Activated CD8-positive, alpha-beta T cell treated with anti-CD3 and anti-CD28 coated beads for 36 hours (primary cell): ENCODE results near the gene ANKFY1. TPM values are rescaled to one million over a fixed set of nuclear protein-coding genes. Genes with fewer than 3 reads are reported as not detected.

Source experiments
- ATAC-seq: fragments of 200-7000 bp; cut with Tn5 transposase; one replicate; pipeline ENCODE4 v1.10.0; 2021; ENCODE audit warnings: mild to moderate bottlenecking, moderate library complexity
- CTCF ChIA-PET: fragments of 350-600 bp; sonication (Branson Sonifier 250); formaldehyde crosslinking; loops from one replicate; lab custom pipeline; 2021; ENCODE audit warnings: antibody characterized with exemption; lab: Charles Lee
- POLR2A ChIA-PET: fragments of 350-600 bp; sonication (Branson Sonifier 250); formaldehyde crosslinking; loops from one replicate; lab custom pipeline; 2021; ENCODE audit warnings: antibody characterized with exemption; lab: Charles Lee
- DNase-seq: peaks from one replicate; pipeline ENCODE4 v3.0.0-alpha.2; 2020
- H3K27ac Mint-ChIP-seq: one replicate; pipeline ENCODE4 v1.8.0; 2021; ENCODE audit warnings: mild to moderate bottlenecking, mixed read lengths
- H3K27me3 Mint-ChIP-seq: one replicate; pipeline ENCODE4 v1.8.0; 2021; ENCODE audit warnings: mixed read lengths
- H3K36me3 Mint-ChIP-seq: one replicate; pipeline ENCODE4 v1.8.0; 2021; ENCODE audit warnings: low read depth, mixed read lengths
- H3K4me1 Mint-ChIP-seq: one replicate; pipeline ENCODE4 v1.8.0; 2021; ENCODE audit warnings: low read depth, mixed read lengths
- H3K4me3 Mint-ChIP-seq: one replicate; pipeline ENCODE4 v1.8.0; 2021; ENCODE audit warnings: mild to moderate bottlenecking, moderate library complexity, mixed read lengths
- H3K9me3 Mint-ChIP-seq: one replicate; pipeline ENCODE4 v1.8.0; 2021; ENCODE audit warnings: mixed read lengths
- CTCF ChIP-seq: fragments of 200-600 bp; IDR thresholded peaks from one replicate; pipeline ENCODE4 v1.8.0; 2022; ENCODE audit warnings: antibody characterized with exemption, mild to moderate bottlenecking
- intact Hi-C: fragments of 100-400 bp; cut with micrococcal nuclease; formaldehyde crosslinking; loops from one replicate; pipeline ENCODE4 v1.10.0; 2022
- total RNA-seq, 2 experiments: library from RNA; stranded (reverse); gene quantifications; one replicate each; pipeline ENCODE4 v1.2.3, GENCODE V29; 2021

Gene ANKFY1
- total RNA-seq, 2 experiments from 2014 or later: 46.3 to 46.8 TPM

GRCh38 chr17:4235372-4236279 is 28.2 kb downstream of the ANKFY1 start:
- TF ChIP-seq CTCF: no peak
- no peak overlapping the region for H3K27ac Mint-ChIP-seq
- peaks cover 17% of the 10 kb centered on the region for H3K4me1 Mint-ChIP-seq
- H3K4me3 Mint-ChIP-seq: no peak overlapping the region
- no peaks in the 10 kb centered on the region for H3K27me3 Mint-ChIP-seq
- ChIA-PET CTCF (interaction anchor here (1.0 kb wide), 1 partner anchor 13 kb away, joined by 3 read pairs; no protein-coding TSS in a partner anchor), POLR2A (no interaction called here)
- peaks cover 25% of the 10 kb centered on the region for H3K36me3 Mint-ChIP-seq
- no peak for DNase-seq
- no peaks in the 10 kb centered on the region for H3K9me3 Mint-ChIP-seq
- ATAC-seq: no peak
- intact Hi-C loops: no loop called here

- Mint-ChIP-seq H3K4me1 (peaks cover 17% of the 10 kb centered on the region), H3K4me3 (no peak overlapping the region), H3K27me3 (no peaks in the 10 kb centered on the region), H3K27ac (no peak overlapping the region), H3K9me3 (no peaks in the 10 kb centered on the region), H3K36me3 (peaks cover 20% of the 10 kb centered on the region)
- ChIA-PET POLR2A (interaction anchor here (0.7 kb wide), 1 partner anchor 309 kb away, joined by 5 read pairs; no protein-coding TSS in a partner anchor), CTCF (interaction anchor here (1.0 to 3.2 kb wide), 3 partner anchors 15 to 186 kb away, joined by 3 to 13 read pairs (median 3); no protein-coding TSS in a partner anchor)
- no peak for ATAC-seq
- no peak for DNase-seq
- intact Hi-C loops: no loop called here
- no peak for TF ChIP-seq CTCF
These were observed 29.4 kb downstream of the ANKFY1 start for GRCh38 chr17:4234401-4234800.

- peaks cover 20% of the 10 kb centered on the region for H3K36me3 Mint-ChIP-seq
- ChIA-PET POLR2A (interaction anchor here (0.5 to 1.3 kb wide), 2 partner anchors 16 to 966 kb away, joined by 3 to 4 read pairs; no protein-coding TSS in a partner anchor), CTCF (interaction anchor here (1.5 to 3.2 kb wide), 2 partner anchors 16 to 18 kb away, joined by 3 to 13 read pairs; no protein-coding TSS in a partner anchor)
- no peak for DNase-seq
- no peak for TF ChIP-seq CTCF
- H3K27me3 Mint-ChIP-seq: no peaks in the 10 kb centered on the region
- no peak overlapping the region for H3K27ac Mint-ChIP-seq
- H3K4me1 Mint-ChIP-seq: peaks cover 17% of the 10 kb centered on the region
- intact Hi-C loops: no loop called here
- ATAC-seq: no peak
- H3K9me3 Mint-ChIP-seq: no peaks in the 10 kb centered on the region
- H3K4me3 Mint-ChIP-seq: no peak overlapping the region
These were observed 30.0 kb downstream of the ANKFY1 start for GRCh38 chr17:4233668-4234258.

GRCh38 chr17:4232168-4232813 is 31.5 kb downstream of the ANKFY1 start:
- POLR2A ChIA-PET: interaction anchor here (0.8 kb wide), 1 partner anchor 36 kb away, joined by 3 read pairs; no protein-coding TSS in a partner anchor
- ATAC-seq: peak; percentile 42
- no peaks in the 10 kb centered on the region for H3K9me3 Mint-ChIP-seq
- no peak for DNase-seq
- TF ChIP-seq CTCF: no peak
- peaks cover 20% of the 10 kb centered on the region for H3K36me3 Mint-ChIP-seq
- no peaks in the 10 kb centered on the region for H3K27me3 Mint-ChIP-seq
- CTCF ChIA-PET: interaction anchor here (1.2 to 3.2 kb wide), 4 partner anchors 15 to 176 kb away, joined by 3 to 13 read pairs (median 4); no protein-coding TSS in a partner anchor
- intact Hi-C loops: no loop called here
- peaks cover 17% of the 10 kb centered on the region for H3K4me1 Mint-ChIP-seq
- H3K27ac Mint-ChIP-seq: peak overlapping the region; percentile 75
- no peak overlapping the region for H3K4me3 Mint-ChIP-seq
